OCI-LY1 (cell line): ENCODE results near the gene CHCHD6.

Experiments
- H2AFZ ChIP-seq: fragments of 200-600 bp; sonication (generic), shearing (Covaris generic); 2 replicates; pipeline ENCODE4 v1.6.0; 2014; ENCODE audit warnings: antibody characterized with exemption, mild to moderate bottlenecking, low read length
- H3F3A ChIP-seq: fragments of 200-600 bp; sonication (generic), shearing (Covaris generic); 2 replicates; pipeline ENCODE4 v1.6.0; 2014; ENCODE audit warnings: mild to moderate bottlenecking, antibody characterized with exemption, low read length, moderate library complexity; ENCODE audit not compliant: insufficient read depth
- H3K27ac ChIP-seq: fragments of 200-600 bp; sonication (generic); 2 replicates; pipeline ENCODE4 v1.5.1; 2014; ENCODE audit warnings: low read length, mixed run types, mild to moderate bottlenecking, low read depth; ENCODE audit not compliant: poor library complexity, severe bottlenecking
- H3K27me3 ChIP-seq: fragments of 200-600 bp; sonication (generic); 2 replicates; pipeline ENCODE4 v1.6.0; 2014; ENCODE audit warnings: antibody characterized with exemption, mild to moderate bottlenecking, low read length, moderate library complexity; ENCODE audit not compliant: insufficient read depth
- H3K36me3 ChIP-seq: fragments of 200-600 bp; sonication (generic); 2 replicates; pipeline ENCODE4 v1.6.1; 2014; ENCODE audit warnings: mild to moderate bottlenecking, antibody characterized with exemption, low read length, moderate library complexity, mixed read lengths; ENCODE audit not compliant: insufficient read depth
- H3K4me1 ChIP-seq: fragments of 200-600 bp; sonication (generic); 2 replicates; pipeline ENCODE4 v1.5.1; 2014; ENCODE audit warnings: mild to moderate bottlenecking, low read length, moderate library complexity; ENCODE audit not compliant: insufficient read depth, severe bottlenecking
- H3K4me2 ChIP-seq: fragments of 200-600 bp; sonication (generic), shearing (Covaris generic); 2 replicates; pipeline ENCODE4 v1.6.1; 2014; ENCODE audit warnings: low read length
- H3K4me3 ChIP-seq: fragments of 200-600 bp; sonication (generic); 2 replicates; pipeline ENCODE4 v1.5.1; 2014; ENCODE audit warnings: low read length, low read depth, mild to moderate bottlenecking, mixed read lengths; ENCODE audit not compliant: poor library complexity, severe bottlenecking
- H3K79me2 ChIP-seq: fragments of 200-600 bp; shearing (Covaris generic); 2 replicates; pipeline ENCODE4 v1.6.1; 2016; ENCODE audit warnings: mixed run types, low read length, mixed read lengths; ENCODE audit not compliant: insufficient read depth
- H3K9ac ChIP-seq: fragments of 200-600 bp; sonication (generic), shearing (Covaris generic); 2 replicates; pipeline ENCODE4 v1.6.1; 2014; ENCODE audit warnings: mild to moderate bottlenecking, low read length, mixed read lengths
- H3K9me2 ChIP-seq: fragments of 200-600 bp; sonication (generic), shearing (Covaris generic); 2 replicates; pipeline ENCODE4 v1.6.1; 2014; ENCODE audit warnings: low read depth, mild to moderate bottlenecking, low read length, mixed read lengths
- H3K9me3 ChIP-seq: fragments of 200-600 bp; shearing (Covaris generic); 2 replicates; pipeline ENCODE4 v1.6.1; 2014; ENCODE audit warnings: low read length, mixed read lengths
- H4K20me1 ChIP-seq: fragments of 200-600 bp; sonication (generic), shearing (Covaris generic); 2 replicates; pipeline ENCODE4 v1.6.0; 2016; ENCODE audit warnings: mild to moderate bottlenecking, low read length; ENCODE audit not compliant: insufficient read depth
- CTCF ChIP-seq: fragments of 200-600 bp; sonication (generic), shearing (Covaris generic); IDR thresholded peaks from 2 replicates; pipeline ENCODE4 v1.5.1; 2017; ENCODE audit warnings: mild to moderate bottlenecking, antibody characterized with exemption, low read length, moderate library complexity, mixed read lengths
- EZH2 ChIP-seq: fragments of 200-600 bp; sonication (generic), shearing (Covaris generic); IDR thresholded peaks from 2 replicates; pipeline ENCODE4 v1.8.0; 2017; ENCODE audit warnings: borderline replicate concordance, mixed run types, mild to moderate bottlenecking, antibody characterized with exemption, low read length, moderate library complexity, mixed read lengths

CHCHD6 gene

GRCh38 chr3:126931806-126932187 lies 227.8 kb downstream of the CHCHD6 start:
- no peak overlapping the region for H2AFZ ChIP-seq
- H3F3A ChIP-seq, result no peaks in the 10 kb centered on the region
- H4K20me1 ChIP-seq, result no peaks in the 10 kb centered on the region
- no peak overlapping the region for H3K4me3 ChIP-seq
- H3K36me3 ChIP-seq, result no peaks in the 10 kb centered on the region
- H3K27ac ChIP-seq, result no peak overlapping the region
- no peak overlapping the region for H3K9ac ChIP-seq
- H3K9me2 ChIP-seq, result no peaks in the 10 kb centered on the region
- no peak for TF ChIP-seq EZH2
- no peak for TF ChIP-seq CTCF
- no peaks in the 10 kb centered on the region for H3K4me1 ChIP-seq
- H3K27me3 ChIP-seq, result no peaks in the 10 kb centered on the region
- H3K4me2 ChIP-seq, result no peak overlapping the region
- no peaks in the 10 kb centered on the region for H3K9me3 ChIP-seq
- no peaks in the 10 kb centered on the region for H3K79me2 ChIP-seq

- H3K9me3 ChIP-seq, result no peaks in the 10 kb centered on the region
- H2AFZ ChIP-seq, result no peak overlapping the region
- no peaks in the 10 kb centered on the region for H3K36me3 ChIP-seq
- no peaks in the 10 kb centered on the region for H3F3A ChIP-seq
- no peak overlapping the region for H3K9ac ChIP-seq
- H3K4me1 ChIP-seq, result no peaks in the 10 kb centered on the region
- H4K20me1 ChIP-seq, result no peaks in the 10 kb centered on the region
- TF ChIP-seq CTCF, result no peak
- TF ChIP-seq EZH2, result no peak
- no peaks in the 10 kb centered on the region for H3K9me2 ChIP-seq
- no peak overlapping the region for H3K4me2 ChIP-seq
- no peaks in the 10 kb centered on the region for H3K27me3 ChIP-seq
- no peak overlapping the region for H3K4me3 ChIP-seq
- H3K79me2 ChIP-seq, result no peaks in the 10 kb centered on the region
- H3K27ac ChIP-seq, result no peak overlapping the region
Measured at GRCh38 chr3:126932188-126932931, 228.3 kb downstream of the CHCHD6 start.

- H2AFZ ChIP-seq, result no peak overlapping the region
- no peak overlapping the region for H3K27ac ChIP-seq
- no peaks in the 10 kb centered on the region for H3K9me3 ChIP-seq
- H3F3A ChIP-seq, result no peaks in the 10 kb centered on the region
- no peak overlapping the region for H3K4me3 ChIP-seq
- no peak overlapping the region for H3K9ac ChIP-seq
- H3K27me3 ChIP-seq, result no peaks in the 10 kb centered on the region
- TF ChIP-seq CTCF (no peak), EZH2 (no peak)
- no peaks in the 10 kb centered on the region for H3K36me3 ChIP-seq
- no peaks in the 10 kb centered on the region for H3K79me2 ChIP-seq
- no peaks in the 10 kb centered on the region for H3K4me1 ChIP-seq
- H4K20me1 ChIP-seq, result no peaks in the 10 kb centered on the region
- no peak overlapping the region for H3K4me2 ChIP-seq
- H3K9me2 ChIP-seq, result no peaks in the 10 kb centered on the region
Measured at GRCh38 chr3:126934031-126934531, 230.0 kb downstream of the CHCHD6 start.
